ENCODE data around the gene PHF21A. TPM values are rescaled to one million over a fixed set of nuclear protein-coding genes. Genes with fewer than 3 reads are reported as not detected.

The PHF21A gene
- total RNA-seq, 4 donors from 2014 or later: 30.4 to 58.5 (median 49.4) TPM

DNA sequence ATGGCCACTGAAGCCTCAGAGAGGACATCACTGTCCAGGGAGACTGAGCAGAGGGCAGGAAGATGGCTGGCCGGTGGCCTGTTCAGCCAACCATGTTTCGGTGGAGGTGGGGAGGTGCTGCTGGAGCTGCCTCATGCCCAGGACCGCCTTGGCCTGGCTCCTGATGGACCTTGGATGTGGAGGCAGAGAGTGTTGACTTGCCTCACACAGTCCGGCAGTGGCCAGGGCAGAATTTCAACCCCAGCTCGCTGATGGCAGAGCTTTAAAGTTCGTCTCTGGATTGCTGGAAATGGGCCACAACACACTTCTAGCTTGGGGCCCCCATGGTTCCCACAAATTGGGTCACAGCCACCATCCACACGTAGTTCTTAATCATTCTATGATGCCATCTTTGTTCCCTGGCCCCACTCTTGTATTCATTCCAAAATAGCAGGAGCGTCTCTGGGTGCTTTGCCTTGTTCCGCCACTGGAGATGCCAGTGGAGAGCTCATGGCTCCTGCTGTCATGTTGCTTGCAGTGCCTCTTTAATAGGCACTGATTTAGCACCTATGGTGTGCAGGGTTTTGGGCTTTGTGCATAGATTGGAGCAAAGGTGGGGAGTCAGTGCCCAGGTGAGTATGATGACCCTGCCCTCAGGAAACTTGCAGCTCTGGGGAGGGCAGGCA, 230.2 kb downstream of the PHF21A start:
- Histone ChIP-seq H3K27me3 (peaks cover 0 to 1% of the 10 kb centered on the region in 2 donors), H3K27ac (peak overlapping the region in 3 of 4 donors; percentile 69 to 90 (median 76)), H3K4me3 (no peak overlapping the region), H3K4me1 (peaks cover 0 to 25% (median under 1%) of the 10 kb centered on the region in 4 donors), H3K36me3 (no peaks in the 10 kb centered on the region), H3K9me3 (no peaks in the 10 kb centered on the region)
- DNase-seq (ENCODE audit: low spot score in 2 of 2): no peak
- TF ChIP-seq POLR2A (IDR thresholded peaks at IDR 0.05): no peak
- TF ChIP-seq, protein P1, sequence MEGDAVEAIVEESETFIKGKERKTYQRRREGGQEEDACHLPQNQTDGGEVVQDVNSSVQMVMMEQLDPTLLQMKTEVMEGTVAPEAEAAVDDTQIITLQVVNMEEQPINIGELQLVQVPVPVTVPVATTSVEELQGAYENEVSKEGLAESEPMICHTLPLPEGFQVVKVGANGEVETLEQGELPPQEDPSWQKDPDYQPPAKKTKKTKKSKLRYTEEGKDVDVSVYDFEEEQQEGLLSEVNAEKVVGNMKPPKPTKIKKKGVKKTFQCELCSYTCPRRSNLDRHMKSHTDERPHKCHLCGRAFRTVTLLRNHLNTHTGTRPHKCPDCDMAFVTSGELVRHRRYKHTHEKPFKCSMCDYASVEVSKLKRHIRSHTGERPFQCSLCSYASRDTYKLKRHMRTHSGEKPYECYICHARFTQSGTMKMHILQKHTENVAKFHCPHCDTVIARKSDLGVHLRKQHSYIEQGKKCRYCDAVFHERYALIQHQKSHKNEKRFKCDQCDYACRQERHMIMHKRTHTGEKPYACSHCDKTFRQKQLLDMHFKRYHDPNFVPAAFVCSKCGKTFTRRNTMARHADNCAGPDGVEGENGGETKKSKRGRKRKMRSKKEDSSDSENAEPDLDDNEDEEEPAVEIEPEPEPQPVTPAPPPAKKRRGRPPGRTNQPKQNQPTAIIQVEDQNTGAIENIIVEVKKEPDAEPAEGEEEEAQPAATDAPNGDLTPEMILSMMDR (IDR thresholded peaks at IDR 0.05): no peak
- WGBS, 2 donors: 72 to 83% methylated on average over 9 of the region's 9 CpGs

DNA sequence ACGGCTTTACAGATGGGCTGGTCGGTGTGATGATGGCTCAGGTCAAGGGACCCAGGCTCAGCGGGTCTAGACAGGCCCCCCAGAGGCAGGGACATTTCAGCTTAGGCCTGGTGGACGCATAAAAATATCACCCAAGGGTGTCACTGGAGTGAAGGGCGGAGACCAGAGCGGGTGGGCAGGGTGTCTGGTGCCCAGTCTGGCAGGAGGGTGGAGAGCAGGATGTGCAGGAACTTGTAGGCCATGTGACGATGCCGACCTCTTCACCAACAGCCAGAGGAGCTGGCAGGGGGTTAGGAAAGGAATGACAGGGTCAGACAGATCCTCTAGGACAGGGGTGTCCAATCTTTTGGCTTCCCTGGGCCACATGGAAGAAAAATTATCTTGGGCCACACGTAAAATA, 231.3 kb downstream of the PHF21A start:
- Histone ChIP-seq H3K4me3 (no peak overlapping the region), H3K36me3 (no peaks in the 10 kb centered on the region), H3K9me3 (no peaks in the 10 kb centered on the region), H3K27ac (peak overlapping the region in 3 of 4 donors; percentile 69 to 90 (median 76)), H3K27me3 (peaks cover 0 to 4% of the 10 kb centered on the region in 2 donors), H3K4me1 (peaks cover 0 to 33% (median 6%) of the 10 kb centered on the region in 4 donors)
- TF ChIP-seq EP300 (IDR thresholded peaks at IDR 0.05) (no peak), POLR2A (IDR thresholded peaks at IDR 0.05) (no peak)
- TF ChIP-seq, protein P1 (IDR thresholded peaks at IDR 0.05): no peak
- DNase-seq (ENCODE audit: low spot score in 2 of 2): no peak
- 77 to 91% methylated on average over 9 of the region's 9 CpGs for WGBS, 2 donors

DNA sequence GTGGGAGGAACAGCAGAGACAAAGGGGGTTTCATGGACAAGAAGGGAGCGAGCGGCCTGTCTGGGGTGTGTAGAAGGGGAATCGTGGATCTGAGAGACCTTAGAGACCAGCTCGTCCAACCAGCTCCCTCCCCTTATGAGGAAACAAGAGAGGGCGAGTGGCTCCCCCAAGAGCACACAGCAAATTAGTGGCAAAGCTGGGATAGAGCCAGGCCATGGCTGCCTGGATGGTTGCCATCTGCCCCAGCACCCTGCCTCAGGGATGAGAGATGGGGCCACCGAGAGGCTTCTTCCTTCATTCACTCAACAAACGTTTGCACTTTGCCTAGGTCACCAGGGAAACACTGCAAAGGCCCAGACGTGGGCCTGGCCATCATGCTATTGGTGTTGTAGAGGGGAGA, 231.7 kb downstream of the PHF21A start:
- TF ChIP-seq, protein P1 (IDR thresholded peaks at IDR 0.05): no peak
- TF ChIP-seq EP300 (IDR thresholded peaks at IDR 0.05) (peak in 1 of 2 donors; percentile 9), POLR2A (IDR thresholded peaks at IDR 0.05) (no peak)
- Histone ChIP-seq H3K9me3 (no peaks in the 10 kb centered on the region), H3K36me3 (no peaks in the 10 kb centered on the region), H3K4me1 (peaks cover 0 to 37% (median 6%) of the 10 kb centered on the region in 4 donors), H3K4me3 (no peak overlapping the region), H3K27me3 (peaks cover 0 to 4% of the 10 kb centered on the region in 2 donors), H3K27ac (peak overlapping the region; percentile 10 to 90 (median 72))
- WGBS, 2 donors: 60 to 66% methylated on average over 8 of the region's 8 CpGs
- no peak for DNase-seq (ENCODE audit: low spot score in 2 of 2)

- Histone ChIP-seq H3K36me3 (peaks cover 0 to 7% (median 0%) of the 10 kb centered on the region in 3 donors), H3K27ac (peak overlapping the region; percentile 62 to 90 (median 70)), H3K4me3 (peak overlapping the region in 1 of 4 donors; percentile 68), H3K27me3 (peaks cover 0 to 4% of the 10 kb centered on the region in 2 donors), H3K4me1 (peaks cover 0 to 34% (median 6%) of the 10 kb centered on the region in 4 donors), H3K9me3 (no peaks in the 10 kb centered on the region)
- no peak for DNase-seq (ENCODE audit: low spot score in 2 of 2)
- 50 to 65% methylated on average over 8 to 10 of the region's 10 CpGs for WGBS, 2 donors
- TF ChIP-seq, protein P1 (IDR thresholded peaks at IDR 0.05): no peak
- TF ChIP-seq POLR2A (IDR thresholded peaks at IDR 0.05) (no peak), EP300 (IDR thresholded peaks at IDR 0.05) (peak; percentile 33 to 86)
Observed at GRCh38 chr11:45887587-45887986, 233.7 kb downstream of the PHF21A start.

DNA sequence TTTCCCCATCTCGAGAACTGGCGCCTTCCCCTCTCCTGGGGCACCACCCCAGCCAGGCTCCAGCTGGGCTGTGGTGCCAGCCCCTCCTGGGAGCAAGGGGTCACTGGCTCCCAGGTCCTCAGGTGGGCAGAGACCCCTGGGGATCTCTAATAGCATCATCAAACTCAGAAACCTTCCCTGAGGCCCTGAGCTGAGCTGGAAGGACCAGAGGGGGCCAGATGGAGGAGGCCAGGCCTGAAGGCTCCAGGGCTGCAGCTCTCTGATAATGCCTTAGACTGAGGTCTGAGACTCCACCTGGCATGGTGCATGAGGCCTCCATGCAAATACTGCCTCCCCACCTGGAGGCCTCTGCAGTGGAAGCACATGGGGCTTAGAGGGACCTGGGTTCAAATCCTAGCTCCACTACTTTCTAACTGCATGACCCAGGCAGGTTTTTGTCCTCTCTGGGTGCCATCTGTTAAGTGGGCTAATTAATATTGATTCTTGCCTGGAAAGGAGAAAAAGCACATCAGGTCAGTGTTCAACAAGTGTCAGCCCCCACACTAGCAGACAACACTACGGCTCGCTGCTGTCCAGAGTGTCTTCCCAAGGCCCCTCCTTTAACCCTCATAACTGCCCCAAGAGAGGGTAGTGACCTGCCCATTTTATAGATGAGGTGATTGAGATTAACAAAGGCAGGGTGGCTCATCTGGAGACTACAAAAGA, 234.3 kb downstream of the PHF21A start:
- no peak for TF ChIP-seq POLR2A (IDR thresholded peaks at IDR 0.05)
- TF ChIP-seq EP300 (IDR thresholded peaks at IDR 0.05): no peak
- TF ChIP-seq, protein P1 (IDR thresholded peaks at IDR 0.05): no peak
- peaks cover 0 to 13% (median 0%) of the 10 kb centered on the region in 3 donors for H3K36me3 ChIP-seq
- peak overlapping the region; percentile 62 to 90 (median 70) for H3K27ac ChIP-seq
- DNase-seq (ENCODE audit: low spot score in 2 of 2): no peak
- peak overlapping the region in 3 of 4 donors; percentile 42 to 68 (median 50) for H3K4me3 ChIP-seq
- H3K27me3 ChIP-seq: peaks cover 0 to 4% of the 10 kb centered on the region in 2 donors
- peaks cover 0 to 28% (median 6%) of the 10 kb centered on the region in 4 donors for H3K4me1 ChIP-seq
- no peaks in the 10 kb centered on the region for H3K9me3 ChIP-seq
- 61 to 71% methylated on average over 4 of the region's 4 CpGs for WGBS, 2 donors
